ENCODE data around the gene LHX6.

DNA sequence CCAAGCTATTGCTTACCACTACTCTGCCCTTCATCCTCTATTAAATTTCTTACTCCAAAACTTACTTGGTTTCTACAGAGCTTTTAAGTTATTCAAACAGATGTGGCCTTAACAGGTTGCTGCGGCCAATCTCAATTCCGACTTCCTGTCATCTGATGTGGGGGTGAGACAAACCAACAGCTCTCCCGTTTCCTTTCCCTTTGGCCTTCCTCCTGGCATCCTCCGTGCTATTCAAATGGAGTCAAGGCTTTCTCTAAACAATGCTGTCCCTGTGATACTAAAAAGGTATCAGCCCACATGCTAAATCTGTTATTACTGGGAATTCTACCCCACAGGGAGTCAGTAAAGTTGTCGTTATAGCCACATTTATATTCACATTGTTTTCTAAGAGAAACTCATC is 24.0 kb upstream of the LHX6 start:
- TF ChIP-seq, protein P1, sequence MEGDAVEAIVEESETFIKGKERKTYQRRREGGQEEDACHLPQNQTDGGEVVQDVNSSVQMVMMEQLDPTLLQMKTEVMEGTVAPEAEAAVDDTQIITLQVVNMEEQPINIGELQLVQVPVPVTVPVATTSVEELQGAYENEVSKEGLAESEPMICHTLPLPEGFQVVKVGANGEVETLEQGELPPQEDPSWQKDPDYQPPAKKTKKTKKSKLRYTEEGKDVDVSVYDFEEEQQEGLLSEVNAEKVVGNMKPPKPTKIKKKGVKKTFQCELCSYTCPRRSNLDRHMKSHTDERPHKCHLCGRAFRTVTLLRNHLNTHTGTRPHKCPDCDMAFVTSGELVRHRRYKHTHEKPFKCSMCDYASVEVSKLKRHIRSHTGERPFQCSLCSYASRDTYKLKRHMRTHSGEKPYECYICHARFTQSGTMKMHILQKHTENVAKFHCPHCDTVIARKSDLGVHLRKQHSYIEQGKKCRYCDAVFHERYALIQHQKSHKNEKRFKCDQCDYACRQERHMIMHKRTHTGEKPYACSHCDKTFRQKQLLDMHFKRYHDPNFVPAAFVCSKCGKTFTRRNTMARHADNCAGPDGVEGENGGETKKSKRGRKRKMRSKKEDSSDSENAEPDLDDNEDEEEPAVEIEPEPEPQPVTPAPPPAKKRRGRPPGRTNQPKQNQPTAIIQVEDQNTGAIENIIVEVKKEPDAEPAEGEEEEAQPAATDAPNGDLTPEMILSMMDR (IDR thresholded peaks at IDR 0.05 in 8 of 11, conservative IDR thresholded peaks at IDR 0.05 in 3 of 11), result no peak
- TF ChIP-seq POLR2AphosphoS5 (IDR thresholded peaks at IDR 0.05), result peak in 1 of 3 donors; percentile 69
